Neural cell (in vitro differentiated cells): ENCODE results near the gene MPO. TPM values are rescaled to one million over a fixed set of nuclear protein-coding genes. Genes with fewer than 3 reads are reported as not detected.

ENCODE experiments used
- H2AFZ ChIP-seq: fragments of 200-600, 300-800 bp; sonication (generic), shearing (Covaris generic); 2 replicates; pipeline ENCODE4 v1.6.0; 2014; ENCODE audit warnings: low read depth, mild to moderate bottlenecking, antibody characterized with exemption, low read length, moderate library complexity
- H3F3A ChIP-seq: fragments of 200-600 bp; shearing (Covaris generic); 2 replicates; pipeline ENCODE4 v1.6.1; 2016; ENCODE audit warnings: mild to moderate bottlenecking, moderate library complexity, mixed read lengths, antibody characterized with exemption, low read length; ENCODE audit not compliant: insufficient read depth, poor library complexity, severe bottlenecking
- H3K27ac ChIP-seq: fragments of 200-600, 300-800 bp; sonication (generic), shearing (Covaris generic); 2 replicates; pipeline ENCODE4 v1.5.1; 2014; ENCODE audit warnings: mild to moderate bottlenecking, low read length, moderate library complexity
- H3K27me3 ChIP-seq: fragments of 300-800, 200-600 bp; sonication (generic), shearing (Covaris generic); 2 replicates; pipeline ENCODE4 v1.6.0; 2014; ENCODE audit warnings: mild to moderate bottlenecking, low read depth, low read length, moderate library complexity; ENCODE audit not compliant: insufficient read depth
- H3K36me3 ChIP-seq: fragments of 300-800, 200-600 bp; sonication (generic), shearing (Covaris generic); 2 replicates; pipeline ENCODE4 v1.5.1; 2014; ENCODE audit warnings: mild to moderate bottlenecking, antibody characterized with exemption, low read length, moderate library complexity; ENCODE audit not compliant: insufficient read depth
- H3K4me2 ChIP-seq: fragments of 300-800, 200-600 bp; sonication (generic), shearing (Covaris generic); 2 replicates; pipeline ENCODE4 v1.6.0; 2014; ENCODE audit warnings: mild to moderate bottlenecking, low read length
- H3K4me3 ChIP-seq: fragments of 300-800, 200-600 bp; sonication (generic), shearing (Covaris generic); 2 replicates; pipeline ENCODE4 v1.5.1; 2014; ENCODE audit warnings: mild to moderate bottlenecking, low read length, moderate library complexity
- H3K79me2 ChIP-seq: fragments of 200-600 bp; shearing (Covaris generic); replicated peaks from 2 replicates; pipeline ENCODE4 v1.6.0; 2014; ENCODE audit warnings: mild to moderate bottlenecking, low read length, moderate library complexity; ENCODE audit not compliant: insufficient read depth
- H3K9ac ChIP-seq: fragments of 300-800, 200-600 bp; sonication (generic), shearing (Covaris generic); 2 replicates; pipeline ENCODE4 v1.6.1; 2016; ENCODE audit warnings: mild to moderate bottlenecking, low read length, mixed read lengths
- H3K9me2 ChIP-seq: fragments of 200-600 bp; shearing (Covaris generic); 2 replicates; pipeline ENCODE4 v1.6.1; 2016; ENCODE audit warnings: mild to moderate bottlenecking, low read length, mixed read lengths; ENCODE audit not compliant: insufficient read depth
- H3K9me3 ChIP-seq: fragments of 200-600, 300-800 bp; sonication (generic), shearing (Covaris generic); 2 replicates; pipeline ENCODE4 v1.6.1; 2016; ENCODE audit warnings: mild to moderate bottlenecking, mixed run types, low read length, moderate library complexity, mixed read lengths
- H4K20me1 ChIP-seq: fragments of 200-600 bp; shearing (Covaris generic); 2 replicates; pipeline ENCODE4 v1.6.1; 2016; ENCODE audit warnings: mild to moderate bottlenecking, mixed run types; ENCODE audit not compliant: insufficient read depth
- EZH2 ChIP-seq: fragments of 200-600, 300-800 bp; shearing (Covaris generic), sonication (generic); IDR thresholded peaks from 2 replicates; pipeline ENCODE4 v1.6.1; 2014; ENCODE audit warnings: antibody characterized with exemption, low read length, borderline replicate concordance, mild to moderate bottlenecking; ENCODE audit not compliant: insufficient read depth, poor library complexity, severe bottlenecking
- MXI1 ChIP-seq: fragments of 450-650 bp; conservative IDR thresholded peaks from 2 replicates; pipeline ENCODE4 v1.6.1; 2014; ENCODE audit warnings: antibody characterized with exemption, mild to moderate bottlenecking; ENCODE audit not compliant: poor library complexity, severe bottlenecking
- POLR2AphosphoS5 ChIP-seq: IDR thresholded peaks from 2 replicates; pipeline ENCODE4 v1.6.1; 2012
- RAD21 ChIP-seq: fragments of 450-650 bp; conservative IDR thresholded peaks from 2 replicates; pipeline ENCODE4 v1.6.1; 2014; ENCODE audit warnings: antibody characterized with exemption, mild to moderate bottlenecking, moderate library complexity
- REST ChIP-seq: IDR thresholded peaks from 2 replicates; pipeline ENCODE4 v1.6.1; 2012; ENCODE audit warnings: borderline replicate concordance
- SMC3 ChIP-seq: fragments of 450-650 bp; conservative IDR thresholded peaks from 2 replicates; pipeline ENCODE4 v1.6.1; 2014; ENCODE audit warnings: antibody characterized with exemption, mild to moderate bottlenecking, moderate library complexity; ENCODE audit not compliant: poor library complexity
- TAF1 ChIP-seq: IDR thresholded peaks from 2 replicates; pipeline ENCODE4 v1.6.1; 2012; ENCODE audit warnings: low read depth
- polyA plus RNA-seq: library from polyadenylated mRNA; depleted of rRNA; stranded (reverse); fragments of >200 nt; gene quantifications from 2 replicates; pipeline ENCODE4 v1.2.3, GENCODE V29; 2014
- TF ChIP-seq, protein P1 (sequence below): fragments of 450-650 bp; IDR thresholded peaks from 2 replicates; pipeline ENCODE4 v1.5.1; 2014; ENCODE audit warnings: antibody characterized with exemption, mild to moderate bottlenecking, moderate library complexity; ENCODE audit not compliant: poor library complexity, severe bottlenecking

Gene MPO
- polyA plus RNA-seq, 1 donor from 2014 or later: not detected

GRCh38 chr17:58242171-58242784 lies 38.5 kb downstream of the MPO start:
- Histone ChIP-seq H3K4me2 (no peak overlapping the region), H3K27ac (no peak overlapping the region), H3F3A (no peaks in the 10 kb centered on the region), H3K36me3 (no peaks in the 10 kb centered on the region), H4K20me1 (no peaks in the 10 kb centered on the region), H2AFZ (no peak overlapping the region), H3K9me2 (no peaks in the 10 kb centered on the region), H3K9ac (no peak overlapping the region), H3K4me3 (no peak overlapping the region), H3K27me3 (no peaks in the 10 kb centered on the region), H3K9me3 (no peaks in the 10 kb centered on the region), H3K79me2 (no peaks in the 10 kb centered on the region)
- TF ChIP-seq MXI1 (no peak), TAF1 (no peak), EZH2 (no peak), POLR2AphosphoS5 (no peak)

DNA sequence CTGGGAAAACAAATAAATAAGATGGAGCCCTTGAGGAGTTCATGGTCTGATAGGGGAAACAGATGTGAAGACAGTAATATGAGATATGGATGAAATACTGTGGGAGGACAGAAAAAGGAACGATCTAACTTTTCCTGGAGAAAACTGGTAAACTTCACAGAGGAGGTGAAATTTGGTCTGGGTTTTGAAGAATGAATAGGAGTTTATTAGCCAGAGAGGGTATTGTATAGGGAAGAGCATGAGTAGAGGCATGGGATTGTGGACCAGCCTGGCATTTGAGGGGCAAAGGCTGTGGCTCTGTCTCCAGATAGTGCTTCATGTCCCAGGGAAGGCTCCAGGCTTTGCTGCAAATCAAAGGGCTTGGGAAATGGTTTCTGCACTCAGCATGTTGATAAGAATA lies 40.7 kb downstream of the MPO start:
- TF ChIP-seq RAD21 (no peak), TAF1 (no peak), MXI1 (no peak), REST (no peak)
- TF ChIP-seq, protein P1, sequence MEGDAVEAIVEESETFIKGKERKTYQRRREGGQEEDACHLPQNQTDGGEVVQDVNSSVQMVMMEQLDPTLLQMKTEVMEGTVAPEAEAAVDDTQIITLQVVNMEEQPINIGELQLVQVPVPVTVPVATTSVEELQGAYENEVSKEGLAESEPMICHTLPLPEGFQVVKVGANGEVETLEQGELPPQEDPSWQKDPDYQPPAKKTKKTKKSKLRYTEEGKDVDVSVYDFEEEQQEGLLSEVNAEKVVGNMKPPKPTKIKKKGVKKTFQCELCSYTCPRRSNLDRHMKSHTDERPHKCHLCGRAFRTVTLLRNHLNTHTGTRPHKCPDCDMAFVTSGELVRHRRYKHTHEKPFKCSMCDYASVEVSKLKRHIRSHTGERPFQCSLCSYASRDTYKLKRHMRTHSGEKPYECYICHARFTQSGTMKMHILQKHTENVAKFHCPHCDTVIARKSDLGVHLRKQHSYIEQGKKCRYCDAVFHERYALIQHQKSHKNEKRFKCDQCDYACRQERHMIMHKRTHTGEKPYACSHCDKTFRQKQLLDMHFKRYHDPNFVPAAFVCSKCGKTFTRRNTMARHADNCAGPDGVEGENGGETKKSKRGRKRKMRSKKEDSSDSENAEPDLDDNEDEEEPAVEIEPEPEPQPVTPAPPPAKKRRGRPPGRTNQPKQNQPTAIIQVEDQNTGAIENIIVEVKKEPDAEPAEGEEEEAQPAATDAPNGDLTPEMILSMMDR: no peak
- peaks cover 3% of the 10 kb centered on the region for H3K27me3 ChIP-seq
- H3K9me2 ChIP-seq: no peaks in the 10 kb centered on the region

GRCh38 chr17:58238147-58238634 lies 42.5 kb downstream of the MPO start, which contains the start of gene LPO:
Gene LPO (plus strand): TSS chr17:58238584. CDS start chr17:58242980, 4,396 bp downstream.
- Histone ChIP-seq H3K4me2 (no peak within 1 kb of the TSS), H4K20me1 (no peaks in the 10 kb centered on the region), H3K27ac (no peak within 1 kb of the TSS), H3F3A (no peaks in the 10 kb centered on the region), H3K27me3 (peaks cover 3% of the 10 kb centered on the region), H3K9ac (no peak within 1 kb of the TSS), H3K4me3 (no peak within 1 kb of the TSS), H3K36me3 (no peaks in the 10 kb centered on the region), H3K9me3 (no peaks in the 10 kb centered on the region), H2AFZ (no peak within 1 kb of the TSS), H3K79me2 (no peaks in the 10 kb centered on the region), H3K9me2 (no peaks in the 10 kb centered on the region)
- no peak for TF ChIP-seq SMC3
- no peak for TF ChIP-seq TAF1

More for the DNA sequence above, 40.7 kb downstream of the MPO start:
- no peak overlapping the region for H3K9ac ChIP-seq
- H3K79me2 ChIP-seq: no peaks in the 10 kb centered on the region
- H3K4me2 ChIP-seq: no peak overlapping the region
- no peaks in the 10 kb centered on the region for H4K20me1 ChIP-seq
- no peak overlapping the region for H3K27ac ChIP-seq
- no peak overlapping the region for H3K4me3 ChIP-seq
- H3F3A ChIP-seq: no peaks in the 10 kb centered on the region
- H3K36me3 ChIP-seq: no peaks in the 10 kb centered on the region
- no peak overlapping the region for H2AFZ ChIP-seq
- no peaks in the 10 kb centered on the region for H3K9me3 ChIP-seq
